SK-N-SH (cell line): ENCODE data around the gene CLMN. TPM values are rescaled to one million over a fixed set of nuclear protein-coding genes. Genes with fewer than 3 reads are reported as not detected.

ENCODE experiments used
- CTCF ChIA-PET: fragments of 300-600, 350-600 bp; formaldehyde crosslinking; extraction: SDS; loops from one replicate; lab custom pipeline; 2021; lab: Yijun Ruan, JAX
- POLR2A ChIA-PET: fragments of 350-600 bp; sonication (Branson Sonifier 250); formaldehyde crosslinking; extraction: SDS; loops from one replicate; lab custom pipeline; 2020; ENCODE audit warnings: antibody characterized with exemption, inconsistent platforms; lab: Yijun Ruan, JAX
- DNase-seq: peaks from one replicate; pipeline ENCODE4 v3.0.0; 2012
- H2AFZ ChIP-seq: fragments of 200-600 bp; sonication (generic); 2 replicates; pipeline ENCODE4 v1.8.1; 2016; ENCODE audit warnings: antibody characterized with exemption, mild to moderate bottlenecking, low read depth
- H3F3A ChIP-seq: fragments of 200-600 bp; sonication (generic); replicated peaks from 2 replicates; pipeline ENCODE3; 2016; ENCODE audit warnings: antibody characterized with exemption, mild to moderate bottlenecking; ENCODE audit not compliant: insufficient read depth
- H3K27ac ChIP-seq, 2 experiments: fragments of 200-500 bp in 1 of 2; fragments of 200-600 bp in 1 of 2; sonication (Bioruptor generic) in 1 of 2; sonication (generic), shearing (Covaris generic) in 1 of 2; 2 replicates each; pipeline versions ENCODE4 v1.5.1 to v1.6.1; 2014 to 2016; ENCODE audit warnings: low read depth in 2 of 2, inconsistent platforms in 1 of 2, low read length in 1 of 2, mild to moderate bottlenecking in 1 of 2, mixed read lengths in 1 of 2
- H3K27me3 ChIP-seq: fragments of 200-600 bp; sonication (generic), shearing (Covaris generic); 2 replicates; pipeline ENCODE4 v1.6.1; 2016; ENCODE audit warnings: mixed run types; ENCODE audit not compliant: insufficient read depth
- H3K36me3 ChIP-seq, 2 experiments: fragments of 200-500 bp in 1 of 2; fragments of 200-600 bp in 1 of 2; sonication (Bioruptor generic) in 1 of 2; sonication (generic) in 1 of 2; replicated peaks in 1 of 2; 2 replicates each; pipeline versions ENCODE3 to v1.5.1; 2014 to 2016; ENCODE audit warnings: low read length in 1 of 2, mild to moderate bottlenecking in 1 of 2; ENCODE audit not compliant: insufficient read depth in 2 of 2, control insufficient read depth in 1 of 2
- H3K4me1 ChIP-seq, 2 experiments: fragments of 200-500 bp in 1 of 2; fragments of 200-600 bp in 1 of 2; sonication (Bioruptor generic) in 1 of 2; sonication (generic), shearing (Covaris generic) in 1 of 2; 2 replicates each; pipeline versions ENCODE4 v1.5.1 to v1.6.1; 2014 to 2016; ENCODE audit warnings: low read depth in 1 of 2, low read length in 1 of 2, mixed run types in 1 of 2; ENCODE audit not compliant: insufficient read depth in 2 of 2, control insufficient read depth in 1 of 2
- H3K4me2 ChIP-seq: fragments of 200-600 bp; sonication (generic), shearing (Covaris generic); 2 replicates; pipeline ENCODE4 v1.6.1; 2017; ENCODE audit warnings: mixed run types
- H3K4me3 ChIP-seq, 2 experiments: fragments of 200-500 bp in 1 of 2; fragments of 200-600 bp in 1 of 2; sonication (Bioruptor generic) in 1 of 2; sonication (generic), shearing (Covaris generic) in 1 of 2; 2 replicates each; pipeline versions ENCODE4 v1.5.1 to v1.8.1; 2014 to 2016; ENCODE audit warnings: low read depth in 2 of 2, inconsistent platforms in 1 of 2, low read length in 1 of 2, mild to moderate bottlenecking in 1 of 2, mixed read lengths in 1 of 2, moderate library complexity in 1 of 2
- H3K79me2 ChIP-seq: fragments of 200-600 bp; sonication (generic); 2 replicates; pipeline ENCODE4 v1.8.1; 2017; ENCODE audit warnings: mild to moderate bottlenecking; ENCODE audit not compliant: insufficient read depth
- H3K9ac ChIP-seq: fragments of 200-600 bp; sonication (generic); 2 replicates; pipeline ENCODE4 v1.6.1; 2017; ENCODE audit warnings: mixed run types
- H3K9me2 ChIP-seq: fragments of 200-600 bp; sonication (generic); 2 replicates; pipeline ENCODE4 v1.6.1; 2017; ENCODE audit warnings: mixed run types
- H3K9me3 ChIP-seq: fragments of 200-600 bp; sonication (generic); 2 replicates; pipeline ENCODE4 v1.6.1; 2017; ENCODE audit warnings: mixed run types, mild to moderate bottlenecking, moderate library complexity
- H4K20me1 ChIP-seq: fragments of 200-600 bp; sonication (generic); 2 replicates; pipeline ENCODE4 v1.6.1; 2017; ENCODE audit warnings: mild to moderate bottlenecking, mixed run types; ENCODE audit not compliant: insufficient read depth
- EZH2phosphoT487 ChIP-seq: fragments of 200-600 bp; sonication (generic); IDR thresholded peaks from 2 replicates; pipeline ENCODE4 v1.6.1; 2017; ENCODE audit warnings: low read depth, mixed run types, mild to moderate bottlenecking, antibody characterized with exemption, moderate library complexity, borderline replicate concordance
- GABPA ChIP-seq: IDR thresholded peaks from 2 replicates; pipeline ENCODE4 v1.4.0; 2012; ENCODE audit warnings: low read depth, mild to moderate bottlenecking
- MAX ChIP-seq: IDR thresholded peaks from 2 replicates; pipeline ENCODE4 v1.4.0; 2012; ENCODE audit warnings: low read depth
- MEF2A ChIP-seq: IDR thresholded peaks from 2 replicates; pipeline ENCODE4 v1.4.0; 2012; ENCODE audit warnings: low read depth, borderline replicate concordance
- NFIC ChIP-seq: IDR thresholded peaks from 2 replicates; pipeline ENCODE4 v1.4.0; 2012; ENCODE audit warnings: borderline replicate concordance
- POLR2AphosphoS5 ChIP-seq: IDR thresholded peaks from 2 replicates; pipeline ENCODE4 v1.6.1; 2012; ENCODE audit warnings: low read depth, low read length
- RFX5 ChIP-seq: IDR thresholded peaks from 2 replicates; pipeline ENCODE4 v1.6.1; 2012; ENCODE audit warnings: mild to moderate bottlenecking, improper control_type of control experiment, low read length
- SIN3A ChIP-seq: IDR thresholded peaks from 2 replicates; pipeline ENCODE4 v1.6.1; 2012; ENCODE audit warnings: low read depth, mild to moderate bottlenecking, low read length, moderate library complexity, borderline replicate concordance
- SMC3 ChIP-seq: IDR thresholded peaks from 2 replicates; pipeline ENCODE4 v1.6.1; 2012; ENCODE audit warnings: low read depth, low read length, improper control_type of control experiment
- TAF1 ChIP-seq: IDR thresholded peaks from 2 replicates; pipeline ENCODE4 v1.6.1; 2012; ENCODE audit warnings: low read depth, mild to moderate bottlenecking, low read length, moderate library complexity, borderline replicate concordance
- TCF12 ChIP-seq: IDR thresholded peaks from 2 replicates; pipeline ENCODE4 v1.4.0; 2012
- TEAD4 ChIP-seq: IDR thresholded peaks from 2 replicates; pipeline ENCODE4 v1.4.0; 2012; ENCODE audit warnings: mild to moderate bottlenecking, borderline replicate concordance; ENCODE audit not compliant: insufficient read depth
- USF1 ChIP-seq: IDR thresholded peaks from 2 replicates; pipeline ENCODE4 v1.4.0; 2012; ENCODE audit warnings: low read depth, borderline replicate concordance
- YY1 ChIP-seq: IDR thresholded peaks from 2 replicates; pipeline ENCODE4 v1.4.0; 2012; ENCODE audit warnings: low read depth, mild to moderate bottlenecking
- WGBS: methylation state at CpG from one replicate; pipeline ENCODE4 v1.1.6; 2017; ENCODE audit warnings: low lambda C conversion rate; 5-methylcytosine and 5-hydroxymethylcytosine counted together
- polyA plus RNA-seq, 3 experiments: library from polyadenylated mRNA; depleted of rRNA; stranded (reverse); fragments of >200 nt; gene quantifications; 2 replicates each; pipeline ENCODE4 v1.2.3, GENCODE V29; 2012
- TF ChIP-seq, protein P1 (sequence below): IDR thresholded peaks from 2 replicates; pipeline ENCODE4; 2012
- TF ChIP-seq, protein P2 (sequence below): IDR thresholded peaks from 2 replicates; pipeline ENCODE4 v1.4.0; 2012; ENCODE audit warnings: low read depth, borderline replicate concordance

The CLMN gene
- polyA plus RNA-seq, 1 of the 3 experiments (the other 2 are of a cell fraction), result 1.4 TPM

- CTCF ChIA-PET, result no interaction called here
- Histone ChIP-seq H3K79me2 (no peaks in the 10 kb centered on the region), H3K27me3 (no peaks in the 10 kb centered on the region), H4K20me1 (no peaks in the 10 kb centered on the region), H3K9ac (no peak overlapping the region), H3K9me2 (no peaks in the 10 kb centered on the region), H3F3A (peaks cover 2% of the 10 kb centered on the region), H3K9me3 (no peaks in the 10 kb centered on the region), H3K36me3 (peaks cover 0 to 2% of the 10 kb centered on the region in 2 experiments), H3K4me1 (no peaks in the 10 kb centered on the region; a peak in 2 of 4 replicates), H3K4me3 (no peak overlapping the region), H2AFZ (no peak overlapping the region), H3K4me2 (no peak overlapping the region), H3K27ac (no peak overlapping the region)
- 82% methylated on average over 3 of the region's 3 CpGs for WGBS
- POLR2A ChIA-PET, result no interaction called here
- TF ChIP-seq MAX (no peak), TAF1 (no peak), YY1 (no peak), NFIC (no peak), SMC3 (no peak), POLR2AphosphoS5 (no peak)
- TF ChIP-seq, protein P1, sequence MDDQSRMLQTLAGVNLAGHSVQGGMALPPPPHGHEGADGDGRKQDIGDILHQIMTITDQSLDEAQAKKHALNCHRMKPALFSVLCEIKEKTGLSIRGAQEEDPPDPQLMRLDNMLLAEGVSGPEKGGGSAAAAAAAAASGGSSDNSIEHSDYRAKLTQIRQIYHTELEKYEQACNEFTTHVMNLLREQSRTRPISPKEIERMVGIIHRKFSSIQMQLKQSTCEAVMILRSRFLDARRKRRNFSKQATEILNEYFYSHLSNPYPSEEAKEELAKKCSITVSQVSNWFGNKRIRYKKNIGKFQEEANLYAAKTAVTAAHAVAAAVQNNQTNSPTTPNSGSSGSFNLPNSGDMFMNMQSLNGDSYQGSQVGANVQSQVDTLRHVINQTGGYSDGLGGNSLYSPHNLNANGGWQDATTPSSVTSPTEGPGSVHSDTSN, result no peak
- no peak for DNase-seq
Observed at GRCh38 chr14:95165517-95165916, 154.2 kb downstream of the CLMN start.

DNA sequence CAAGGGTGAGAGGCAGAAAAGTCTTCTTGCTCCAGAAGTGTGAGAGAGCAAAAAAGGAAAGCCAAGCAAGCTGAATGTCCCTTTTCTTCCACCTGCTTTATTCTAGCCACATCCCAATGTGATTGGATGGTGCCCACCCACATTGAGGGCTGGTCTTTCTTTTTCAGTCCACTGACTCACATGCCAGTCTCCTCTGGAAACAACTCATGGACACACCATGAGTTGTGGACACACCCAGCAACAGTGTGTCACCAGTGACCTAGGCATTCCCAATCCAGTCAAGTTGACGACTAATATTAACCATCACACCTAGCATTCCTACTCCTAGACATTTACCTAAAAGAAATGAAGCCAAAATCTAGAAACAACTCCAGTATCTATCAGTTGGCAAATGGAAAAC is 155.2 kb downstream of the CLMN start:
- Histone ChIP-seq H3K36me3 (peaks cover 0 to 2% of the 10 kb centered on the region in 2 experiments), H3K4me3 (no peak overlapping the region), H3K9me3 (no peaks in the 10 kb centered on the region), H3K79me2 (no peaks in the 10 kb centered on the region), H3K4me2 (no peak overlapping the region), H3F3A (peaks cover 2% of the 10 kb centered on the region), H3K9ac (no peak overlapping the region), H3K4me1 (no peaks in the 10 kb centered on the region; a peak in 2 of 4 replicates), H2AFZ (no peak overlapping the region), H4K20me1 (no peaks in the 10 kb centered on the region), H3K27me3 (no peaks in the 10 kb centered on the region), H3K9me2 (no peaks in the 10 kb centered on the region), H3K27ac (no peak overlapping the region)
- WGBS, result 94% methylated on average over 1 of the region's 1 CpG
- DNase-seq, result no peak
- ChIA-PET CTCF (no interaction called here), POLR2A (no interaction called here)
- TF ChIP-seq RFX5 (no peak), USF1 (no peak), SIN3A (no peak), MEF2A (no peak), GABPA (no peak), TEAD4 (no peak), EZH2phosphoT487 (no peak), TAF1 (no peak), TCF12 (no peak)
- TF ChIP-seq, protein P2, sequence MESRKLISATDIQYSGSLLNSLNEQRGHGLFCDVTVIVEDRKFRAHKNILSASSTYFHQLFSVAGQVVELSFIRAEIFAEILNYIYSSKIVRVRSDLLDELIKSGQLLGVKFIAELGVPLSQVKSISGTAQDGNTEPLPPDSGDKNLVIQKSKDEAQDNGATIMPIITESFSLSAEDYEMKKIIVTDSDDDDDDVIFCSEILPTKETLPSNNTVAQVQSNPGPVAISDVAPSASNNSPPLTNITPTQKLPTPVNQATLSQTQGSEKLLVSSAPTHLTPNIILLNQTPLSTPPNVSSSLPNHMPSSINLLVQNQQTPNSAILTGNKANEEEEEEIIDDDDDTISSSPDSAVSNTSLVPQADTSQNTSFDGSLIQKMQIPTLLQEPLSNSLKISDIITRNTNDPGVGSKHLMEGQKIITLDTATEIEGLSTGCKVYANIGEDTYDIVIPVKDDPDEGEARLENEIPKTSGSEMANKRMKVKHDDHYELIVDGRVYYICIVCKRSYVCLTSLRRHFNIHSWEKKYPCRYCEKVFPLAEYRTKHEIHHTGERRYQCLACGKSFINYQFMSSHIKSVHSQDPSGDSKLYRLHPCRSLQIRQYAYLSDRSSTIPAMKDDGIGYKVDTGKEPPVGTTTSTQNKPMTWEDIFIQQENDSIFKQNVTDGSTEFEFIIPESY, result no peak
